Esophagus muscularis mucosa (tissue), 3 donors: ENCODE measurements around the gene OTUD6A.
"Not testable (repeated sequence)": the region's sequence is repeated elsewhere in the genome, so short reads cannot be mapped to it uniquely, and the experiment has no call there.

ENCODE experiments used
- CTCF ChIP-seq, 3 experiments: fragments of 200-600 bp in 2 of 3; fragments of 450-650 bp in 1 of 3; sonication (generic) in 2 of 3; IDR thresholded peaks; one replicate each; pipeline ENCODE4 v1.5.1; 2017 to 2019; ENCODE audit warnings: antibody characterized with exemption in 3 of 3, mild to moderate bottlenecking in 2 of 3, moderate library complexity in 1 of 3
- POLR2A ChIP-seq: fragments of 450-650 bp; IDR thresholded peaks from one replicate; pipeline ENCODE4 v1.6.1; 2017; ENCODE audit warnings: antibody characterized with exemption, moderate library complexity, mild to moderate bottlenecking, low read depth

GRCh38 chrX:70111436-70112026, 49.3 kb downstream of the OTUD6A start:
- TF ChIP-seq POLR2A; CTCF (IDR thresholded peaks at IDR 0.05): not testable (repeated sequence)
